Endothelial cell of umbilical vein (primary cell): Measurements from ENCODE around the gene MINDY2. TPM values are rescaled to one million over a fixed set of nuclear protein-coding genes. Genes with fewer than 3 reads are reported as not detected.
A peak's percentile ranks its signal among the peaks of the same experiment; 100 is the strongest.

ENCODE experiments used
- BruUV-seq: library from RNA; stranded (reverse); fragments of 400-500 nt; replicated peaks from 2 replicates; lab custom pipeline; 2021; lab: Mats Ljungman, UMichigan
- CTCF ChIA-PET: fragments of 300-600, 350-600 bp; sonication (Branson Sonifier 250); formaldehyde crosslinking; loops from one replicate; lab custom pipeline; 2021; ENCODE audit warnings: antibody characterized with exemption, inconsistent platforms; lab: Charles Lee
- POLR2A ChIA-PET: fragments of 300-600, 350-600 bp; sonication (Branson Sonifier 250); formaldehyde crosslinking; loops from one replicate; lab custom pipeline; 2021; ENCODE audit warnings: antibody characterized with exemption, inconsistent platforms; lab: Charles Lee
- DNase-seq: peaks from one replicate; pipeline ENCODE4 v3.0.0-alpha.2; 2011; ENCODE audit warnings: low read depth, low spot score
- FAIRE-seq: peaks from 2 replicates; lab custom pipeline; 2011; peaks lifted over from hg19 to GRCh38; lab: Jason Lieb, UNC
- H2AFZ ChIP-seq: 2 replicates; pipeline ENCODE4 v1.6.0; 2012; ENCODE audit warnings: low read depth, low read length, control low read depth, inconsistent platforms
- H3K27ac ChIP-seq: 2 replicates; pipeline ENCODE4 v1.5.1; 2011; ENCODE audit warnings: low read depth, mild to moderate bottlenecking, control low read depth, low read length, moderate library complexity; ENCODE audit not compliant: insufficient read depth
- H3K27me3 ChIP-seq, 2 experiments: 2 replicates each; pipeline versions ENCODE4 v1.6.0 to v1.6.1; 2011; ENCODE audit warnings: low read length in 2 of 2, mixed read lengths in 1 of 2; ENCODE audit not compliant: control insufficient read depth in 2 of 2, insufficient read depth in 2 of 2
- H3K36me3 ChIP-seq, 2 experiments: 2 replicates in 1 of 2; 3 replicates in 1 of 2; pipeline ENCODE4 v1.5.1; 2011; ENCODE audit warnings: low read length in 2 of 2, mild to moderate bottlenecking in 1 of 2, moderate library complexity in 1 of 2; ENCODE audit not compliant: control insufficient read depth in 2 of 2, insufficient read depth in 2 of 2; ENCODE audit errors: extremely low read depth in 1 of 2
- H3K4me1 ChIP-seq: 3 replicates; pipeline ENCODE4 v1.5.1; 2011; ENCODE audit warnings: mild to moderate bottlenecking, low read length; ENCODE audit not compliant: control insufficient read depth, insufficient read depth; ENCODE audit errors: extremely low read depth
- H3K4me2 ChIP-seq: 2 replicates; pipeline ENCODE4 v1.6.1; 2011; ENCODE audit warnings: low read length, control low read depth, mixed read lengths; ENCODE audit not compliant: insufficient read depth
- H3K4me3 ChIP-seq, 3 experiments: fragments of 200-600 bp in 1 of 3; sonication (generic), shearing (Covaris generic) in 1 of 3; replicated peaks in 1 of 3; 2 replicates each; pipeline ENCODE4 v1.5.1; 2011 to 2016; ENCODE audit warnings: control low read depth in 3 of 3, low read length in 3 of 3, mild to moderate bottlenecking in 2 of 3, inconsistent platforms in 1 of 3, low read depth in 1 of 3, moderate library complexity in 1 of 3; ENCODE audit not compliant: insufficient read depth in 1 of 3
- H3K79me2 ChIP-seq: 2 replicates; pipeline ENCODE4 v1.6.0; 2012; ENCODE audit warnings: low read length, inconsistent platforms; ENCODE audit not compliant: control insufficient read depth, insufficient read depth
- H3K9ac ChIP-seq: replicated peaks from 2 replicates; pipeline ENCODE3; 2011; ENCODE audit warnings: low read length, control low read depth; ENCODE audit not compliant: insufficient read depth; ENCODE audit errors: extremely low read depth
- H3K9me1 ChIP-seq: replicated peaks from 3 replicates; pipeline ENCODE4 v1.6.0; 2011; ENCODE audit warnings: mild to moderate bottlenecking, low read length; ENCODE audit not compliant: control insufficient read depth, insufficient read depth; ENCODE audit errors: extremely low read depth
- H3K9me3 ChIP-seq: replicated peaks from 2 replicates; pipeline ENCODE4 v1.5.1; 2012; ENCODE audit warnings: low read length, inconsistent platforms; ENCODE audit not compliant: control insufficient read depth, insufficient read depth
- H4K20me1 ChIP-seq: replicated peaks from 2 replicates; pipeline ENCODE3; 2011; ENCODE audit warnings: mild to moderate bottlenecking, low read length; ENCODE audit not compliant: control insufficient read depth, insufficient read depth; ENCODE audit errors: extremely low read depth
- EZH2 ChIP-seq: IDR thresholded peaks from 2 replicates; pipeline ENCODE4 v1.6.1; 2012; ENCODE audit warnings: borderline replicate concordance, low read depth, mild to moderate bottlenecking, moderate library complexity, low read length, inconsistent platforms; ENCODE audit not compliant: severe bottlenecking
- FOS ChIP-seq: IDR thresholded peaks from 2 replicates; pipeline ENCODE4 v1.6.1; 2011; ENCODE audit warnings: mild to moderate bottlenecking, low read length, moderate library complexity, borderline replicate concordance; ENCODE audit not compliant: insufficient read depth
- GATA2 ChIP-seq: IDR thresholded peaks from 2 replicates; pipeline ENCODE4 v1.7.0; 2011; ENCODE audit warnings: low read depth, mild to moderate bottlenecking, moderate library complexity, mixed read lengths, low read length; ENCODE audit not compliant: insufficient read length, insufficient read depth
- JUN ChIP-seq: IDR thresholded peaks from 2 replicates; pipeline ENCODE4 v1.6.1; 2011; ENCODE audit warnings: borderline replicate concordance, low read depth; ENCODE audit not compliant: insufficient read length, insufficient read depth
- MYC ChIP-seq: IDR thresholded peaks from one replicate; pipeline ENCODE4 v1.6.1; 2011; ENCODE audit warnings: mild to moderate bottlenecking, low read depth, low read length
- POLR2A ChIP-seq: IDR thresholded peaks from 2 replicates; pipeline ENCODE4 v1.6.1; 2012; ENCODE audit warnings: low read depth, mild to moderate bottlenecking, control low read depth, low read length
- POLR2AphosphoS5 ChIP-seq: IDR thresholded peaks from 2 replicates; pipeline ENCODE4 v1.6.1; 2012; ENCODE audit warnings: low read depth, mild to moderate bottlenecking, control low read depth, low read length, moderate library complexity; ENCODE audit not compliant: insufficient read depth
- dilution Hi-C: fragments of 300-500 bp; cut with MboI; formaldehyde crosslinking; loops from one replicate; pipeline ENCODE4 v1.15.0; 2019; ENCODE audit warnings: low sequenced_read_pairs; ENCODE audit not compliant: extremely low pct_ligation_motif_present
- intact Hi-C: fragments of 100-400 bp; cut with micrococcal nuclease; formaldehyde crosslinking; loops from one replicate; pipeline ENCODE4 v1.10.0; 2022
- polyA plus RNA-seq, 4 experiments: library from polyadenylated mRNA; depleted of rRNA in 3 of 4; stranded (reverse) in 3 of 4; unstranded in 1 of 4; fragments of >200 nt; gene quantifications; 2 replicates each; pipeline versions ENCODE4 v1.2.1 to v1.2.3, GENCODE V29; 2011 to 2012; ENCODE audit warnings: missing spikeins in 1 of 4
- total RNA-seq: library from RNA; stranded (reverse); gene quantifications from 2 replicates; pipeline ENCODE4 v1.2.3, GENCODE V29; 2021
- TF ChIP-seq, protein P1 (sequence below), 2 donors: IDR thresholded peaks; 1 replicate in 1 of 2; 2 replicates in 1 of 2; pipeline ENCODE4 v1.5.1; 2011; ENCODE audit warnings: low read length in 2 of 2, mild to moderate bottlenecking in 2 of 2, moderate library complexity in 2 of 2, control low read depth in 1 of 2, inconsistent platforms in 1 of 2, low read depth in 1 of 2; ENCODE audit not compliant: insufficient read depth in 1 of 2; ENCODE audit errors: extremely low read depth in 1 of 2
- TF ChIP-seq, protein P2 (sequence below): IDR thresholded peaks from 2 replicates; pipeline ENCODE4 v1.6.1; 2011; ENCODE audit not compliant: insufficient read depth, insufficient read length

Gene MINDY2
- total and polyA plus RNA-seq, 2 donors (not counting 3 experiments of a cell fraction or from before 2014, with no cell fraction given): 1.6 to 13.7 TPM

DNA sequence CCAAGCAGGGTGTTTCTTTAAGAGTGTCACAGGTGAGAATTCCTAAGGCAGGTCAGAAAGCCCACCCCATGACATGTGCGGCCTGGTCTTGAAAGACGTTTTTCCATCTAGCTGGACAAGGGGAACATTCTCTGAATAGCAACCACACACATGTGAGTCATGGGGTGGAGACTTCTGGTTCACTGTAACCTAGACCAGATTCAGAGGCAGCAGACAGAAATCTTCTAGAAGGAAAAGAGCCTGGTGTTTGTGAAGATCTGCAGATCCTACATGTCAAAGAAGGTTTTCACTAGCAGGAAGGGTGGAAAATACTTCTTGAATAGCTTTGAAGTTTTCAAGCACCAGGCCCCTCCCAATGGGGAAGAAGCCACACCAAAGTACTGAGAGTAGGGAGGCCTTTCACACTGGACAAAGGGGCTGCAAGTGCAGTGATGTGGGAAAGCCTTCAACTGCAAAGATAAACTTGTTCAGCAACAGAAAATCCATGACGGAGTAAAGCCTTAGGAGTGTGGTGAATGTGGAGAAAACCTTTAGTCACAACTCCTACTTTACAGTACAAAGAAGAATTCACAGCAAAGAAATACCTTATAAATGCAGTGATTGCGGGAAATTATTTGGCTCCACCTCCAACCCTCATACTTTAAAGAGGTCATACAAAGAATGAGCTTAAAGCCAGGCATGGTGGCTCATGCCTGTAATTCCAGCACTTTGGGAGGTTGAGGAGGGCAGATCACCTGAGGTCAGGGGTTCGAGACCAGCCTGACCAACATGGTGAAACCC is 39.2 kb upstream of the MINDY2 start:
- Histone ChIP-seq H2AFZ (no peak overlapping the region), H3K9me3 (no peaks in the 10 kb centered on the region), H3K27ac (no peak overlapping the region), H3K4me2 (no peak overlapping the region), H3K36me3 (no peaks in the 10 kb centered on the region), H3K9ac (no peak overlapping the region), H3K9me1 (no peaks in the 10 kb centered on the region), H3K4me1 (no peaks in the 10 kb centered on the region), H3K79me2 (peaks cover 89% of the 10 kb centered on the region), H3K4me3 (no peak overlapping the region), H3K27me3 (no peaks in the 10 kb centered on the region), H4K20me1 (peaks cover 13% of the 10 kb centered on the region)
- DNase-seq (peak; percentile 21), FAIRE-seq (peak; percentile 76)
- TF ChIP-seq EZH2 (no peak), POLR2A (no peak), POLR2AphosphoS5 (no peak), FOS (peak; percentile 53)
- CTCF ChIA-PET: interaction anchor here (0.8 kb wide), 1 partner anchor 10 kb away, joined by 3 read pairs; no protein-coding TSS in a partner anchor
- BruUV-seq: no TSS peak
- dilution Hi-C loops (no loop called here), intact Hi-C loops (no loop called here)
- POLR2A ChIA-PET: no interaction called here

DNA sequence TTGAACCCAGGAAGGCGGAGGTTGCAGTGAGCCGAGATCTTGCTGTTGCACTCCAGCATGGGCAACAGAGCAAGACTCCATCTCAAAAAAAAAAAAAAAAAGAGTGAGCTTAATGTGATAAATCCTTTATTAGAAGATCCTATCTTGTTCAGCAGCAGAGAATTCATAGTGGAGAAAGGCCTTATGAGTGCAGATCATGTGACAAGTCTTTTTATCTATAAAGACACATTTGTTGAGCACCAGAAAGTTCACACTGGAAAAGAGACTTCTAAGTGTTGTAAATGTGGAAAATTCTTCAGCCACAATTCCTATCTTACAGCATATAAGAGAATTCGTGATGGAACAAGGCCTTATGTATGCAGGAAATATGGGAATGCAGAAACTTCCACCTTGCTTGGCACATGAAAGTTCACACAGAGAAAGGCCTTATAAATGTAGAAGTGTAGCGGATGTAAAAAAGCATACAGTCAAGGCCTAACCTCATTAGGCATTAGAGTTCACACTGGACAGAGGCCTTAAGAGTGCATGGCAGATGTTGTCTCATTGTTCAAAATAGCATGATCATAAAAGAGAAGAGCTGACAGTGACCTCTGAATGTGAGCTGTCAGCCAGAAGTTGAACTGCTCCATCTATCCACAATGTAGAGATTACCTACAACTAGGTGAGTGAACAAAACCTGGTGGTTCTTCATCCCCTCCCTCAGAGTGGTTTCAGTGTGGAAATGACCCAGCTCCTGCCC is 38.3 kb upstream of the MINDY2 start:
- no peak for FAIRE-seq
- Histone ChIP-seq H3K27me3 (no peaks in the 10 kb centered on the region), H2AFZ (no peak overlapping the region), H3K4me3 (no peak overlapping the region), H3K27ac (no peak overlapping the region), H3K4me2 (no peak overlapping the region), H3K9me1 (no peaks in the 10 kb centered on the region), H4K20me1 (peaks cover 16% of the 10 kb centered on the region), H3K4me1 (peaks cover 5% of the 10 kb centered on the region), H3K36me3 (no peaks in the 10 kb centered on the region), H3K9me3 (no peaks in the 10 kb centered on the region), H3K9ac (no peak overlapping the region), H3K79me2 (peaks cover 91% of the 10 kb centered on the region)
- POLR2A ChIA-PET: no interaction called here
- TF ChIP-seq GATA2 (no peak), EZH2 (no peak), JUN (no peak), POLR2A (no peak), FOS (no peak), MYC (no peak), POLR2AphosphoS5 (no peak)
- TF ChIP-seq, protein P1, sequence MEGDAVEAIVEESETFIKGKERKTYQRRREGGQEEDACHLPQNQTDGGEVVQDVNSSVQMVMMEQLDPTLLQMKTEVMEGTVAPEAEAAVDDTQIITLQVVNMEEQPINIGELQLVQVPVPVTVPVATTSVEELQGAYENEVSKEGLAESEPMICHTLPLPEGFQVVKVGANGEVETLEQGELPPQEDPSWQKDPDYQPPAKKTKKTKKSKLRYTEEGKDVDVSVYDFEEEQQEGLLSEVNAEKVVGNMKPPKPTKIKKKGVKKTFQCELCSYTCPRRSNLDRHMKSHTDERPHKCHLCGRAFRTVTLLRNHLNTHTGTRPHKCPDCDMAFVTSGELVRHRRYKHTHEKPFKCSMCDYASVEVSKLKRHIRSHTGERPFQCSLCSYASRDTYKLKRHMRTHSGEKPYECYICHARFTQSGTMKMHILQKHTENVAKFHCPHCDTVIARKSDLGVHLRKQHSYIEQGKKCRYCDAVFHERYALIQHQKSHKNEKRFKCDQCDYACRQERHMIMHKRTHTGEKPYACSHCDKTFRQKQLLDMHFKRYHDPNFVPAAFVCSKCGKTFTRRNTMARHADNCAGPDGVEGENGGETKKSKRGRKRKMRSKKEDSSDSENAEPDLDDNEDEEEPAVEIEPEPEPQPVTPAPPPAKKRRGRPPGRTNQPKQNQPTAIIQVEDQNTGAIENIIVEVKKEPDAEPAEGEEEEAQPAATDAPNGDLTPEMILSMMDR (IDR thresholded peaks at IDR 0.05; ENCODE audit: extremely low read depth in 1 of 2, insufficient read depth in 1 of 2, low read depth in 1 of 2, low read length in 2 of 2): no peak
- TF ChIP-seq, protein P2, sequence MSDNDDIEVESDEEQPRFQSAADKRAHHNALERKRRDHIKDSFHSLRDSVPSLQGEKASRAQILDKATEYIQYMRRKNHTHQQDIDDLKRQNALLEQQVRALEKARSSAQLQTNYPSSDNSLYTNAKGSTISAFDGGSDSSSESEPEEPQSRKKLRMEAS: no peak
- dilution Hi-C loops (no loop called here), intact Hi-C loops (no loop called here)
- BruUV-seq: no TSS peak
- no peak for DNase-seq
- CTCF ChIA-PET: no interaction called here
